LoVo (cell line): ENCODE results near the gene SMARCD2.
"Not testable (repeated sequence)": the region's sequence is repeated elsewhere in the genome, so short reads cannot be mapped to it uniquely, and the experiment has no call there.

Experiments
- DNase-seq: peaks from one replicate; pipeline ENCODE4 v3.0.0-alpha.2; 2016; ENCODE audit warnings: low spot score

The SMARCD2 gene

DNA sequence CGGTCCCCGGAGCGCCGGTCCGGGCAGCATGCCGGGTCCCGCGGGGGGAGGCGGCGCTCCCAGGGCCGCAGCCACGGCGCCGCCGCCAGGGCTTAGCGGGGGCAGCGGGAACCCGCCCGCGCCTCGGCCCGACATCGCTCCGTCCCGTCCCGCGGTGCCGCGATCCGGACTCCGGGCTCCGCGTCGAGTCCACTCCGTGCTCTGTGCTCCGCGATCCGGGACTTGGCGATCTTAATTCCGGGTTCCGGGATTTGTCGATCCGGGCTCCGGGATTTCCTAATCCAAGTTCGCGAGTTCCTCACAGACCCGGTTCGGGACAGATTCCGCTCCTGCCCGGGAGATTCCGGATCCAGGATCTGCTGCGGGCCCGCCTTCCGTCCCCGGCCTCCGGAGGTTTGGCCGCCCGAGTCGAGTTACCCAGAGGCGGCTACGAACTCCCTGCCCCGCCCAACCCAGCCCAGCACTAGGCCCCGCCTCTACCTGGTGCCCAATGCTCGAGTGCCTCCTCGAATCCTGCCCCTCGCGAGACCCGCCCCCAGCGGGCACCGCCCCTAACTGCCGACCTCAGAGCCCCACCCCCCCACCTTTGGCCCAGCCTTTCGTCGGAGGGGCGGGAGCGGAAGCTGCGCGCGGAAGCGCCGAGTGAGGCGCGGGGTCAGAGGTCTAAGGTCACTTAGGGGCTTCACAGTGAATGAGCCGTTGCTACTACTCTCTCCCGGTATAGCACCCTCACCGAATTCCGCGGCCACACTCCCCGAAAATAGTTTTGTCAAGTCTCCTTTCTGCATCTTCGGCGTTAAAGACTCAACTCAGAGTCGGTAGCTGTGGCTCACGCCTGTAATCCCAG, at the start of gene SMARCD2:
Gene SMARCD2 (minus strand): TSS at position 146 of the 847 bp plus-strand sequence. CDS start 11 bp downstream, at position 135.
- DNase-seq, result peak; percentile 97

DNA sequence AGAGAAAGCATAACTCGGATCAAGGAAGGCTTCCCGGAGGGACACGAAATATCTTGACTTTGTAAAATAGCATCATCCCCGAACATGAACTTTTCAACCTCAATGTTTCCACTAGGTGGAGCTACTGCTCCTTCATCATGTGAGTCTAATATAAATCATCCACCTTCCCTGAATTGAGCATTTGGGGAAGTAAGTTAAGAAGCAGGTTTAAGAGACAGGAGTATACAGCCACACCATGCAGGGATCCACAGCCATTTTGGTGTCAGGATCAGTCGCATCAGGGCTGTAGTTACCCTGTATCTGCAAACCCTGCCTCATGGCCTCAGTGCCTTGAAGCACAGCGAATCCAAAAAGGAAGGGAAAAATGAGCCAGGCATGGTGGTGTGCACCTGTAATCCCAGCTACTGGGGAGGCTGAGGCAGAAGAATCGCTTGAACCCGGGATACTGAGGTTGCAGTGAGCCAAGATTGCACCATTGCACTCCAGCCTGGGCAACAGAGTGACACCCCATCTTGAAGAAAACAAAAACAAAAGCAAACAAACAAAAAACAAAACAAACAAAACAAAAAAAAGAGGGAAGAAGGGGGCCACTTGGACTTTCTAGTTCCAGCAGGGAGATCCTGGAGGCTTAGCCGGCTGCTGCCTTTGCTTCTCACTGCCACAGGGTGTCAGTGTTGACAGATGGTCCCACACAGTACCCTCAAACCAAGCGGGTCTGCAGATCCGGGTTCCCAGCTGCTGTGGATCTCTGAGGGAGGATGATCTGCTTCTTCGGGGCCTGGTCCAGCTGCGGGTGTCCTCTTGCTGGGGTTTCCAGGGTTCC, 46.8 kb upstream of the SMARCD2 start:
- DNase-seq, result not testable (repeated sequence)

DNA sequence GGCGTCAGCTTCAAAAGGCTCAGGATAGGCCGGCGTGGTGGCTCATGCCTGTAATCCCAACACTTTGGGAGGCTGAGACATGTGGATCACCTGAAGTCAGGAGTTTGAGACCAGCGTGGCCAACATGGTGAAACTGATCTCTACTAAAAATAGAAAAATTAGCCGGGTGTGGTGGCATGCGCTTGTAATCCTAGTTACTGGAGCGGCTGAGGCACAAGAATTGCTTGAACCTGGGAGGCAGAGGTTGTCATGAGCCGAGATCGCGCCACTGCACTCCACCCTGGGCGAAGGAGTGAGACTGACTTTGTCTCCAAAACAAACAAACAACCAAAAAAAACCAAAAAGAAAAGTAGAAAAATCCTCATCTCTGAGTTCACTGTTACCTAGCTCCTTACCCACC, 42.6 kb upstream of the SMARCD2 start:
- DNase-seq, result not testable (repeated sequence)

DNA sequence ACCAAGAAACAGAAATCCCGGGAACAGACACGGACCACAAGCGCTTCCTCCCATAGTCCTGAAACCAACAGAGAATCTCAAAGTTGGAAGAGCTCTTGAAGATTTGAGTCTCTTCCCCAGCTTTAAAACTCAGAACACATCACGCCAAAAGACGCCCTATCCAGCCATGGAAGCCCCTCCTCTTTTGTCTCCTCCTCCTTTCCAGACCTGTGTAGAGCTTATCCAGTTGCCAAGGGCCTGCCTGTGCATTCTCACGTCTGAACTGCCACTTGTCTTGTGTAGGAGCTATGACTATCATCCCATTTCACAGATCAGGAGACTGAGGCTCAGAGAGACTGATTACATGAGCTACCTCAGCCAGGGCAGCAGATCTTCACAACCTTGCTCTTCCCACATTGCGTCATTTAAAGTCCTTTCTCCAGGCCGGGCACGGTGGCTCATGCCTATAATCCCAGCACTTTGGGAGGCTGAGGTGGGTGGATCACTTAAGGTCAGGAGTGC, 40.2 kb upstream of the SMARCD2 start:
- not testable (repeated sequence) for DNase-seq

DNA sequence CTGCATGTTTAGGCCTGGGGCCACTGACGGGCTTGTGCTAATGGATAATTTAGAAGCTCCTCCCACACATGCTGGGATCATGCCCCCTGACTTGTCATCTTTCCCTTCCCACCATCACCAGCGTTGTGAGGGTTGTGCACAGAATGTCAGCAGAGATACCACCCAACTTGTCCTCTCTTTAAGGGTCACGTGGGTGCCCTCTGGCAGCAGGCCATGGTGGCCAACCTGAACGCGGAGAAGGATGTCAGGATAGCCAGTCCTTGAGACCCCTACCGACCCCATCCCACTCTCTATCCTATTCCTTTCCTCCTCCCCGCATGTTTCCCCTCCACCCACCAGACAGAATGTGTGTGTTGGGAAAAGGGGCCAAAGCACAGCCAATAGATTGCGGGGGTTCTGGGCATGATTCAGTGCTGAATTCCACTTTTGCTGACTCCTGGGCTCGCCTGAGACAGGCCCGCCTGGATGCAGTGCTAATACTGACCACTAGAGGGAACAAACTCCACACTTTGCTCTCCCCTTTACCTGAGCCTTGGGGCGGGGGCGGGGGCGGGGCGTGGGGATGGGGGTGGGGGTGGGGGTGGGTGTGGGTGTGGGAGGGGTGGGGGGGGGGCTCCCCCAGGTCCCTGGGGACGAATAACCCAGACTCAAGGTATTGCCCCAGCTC, 39.6 kb upstream of the SMARCD2 start, which contains the start of gene GH2:
Gene GH2 (minus strand): TSS at position 10 of the 667 bp plus-strand sequence. CDS start 143 bp downstream, outside the sequence.
- DNase-seq, result peak; percentile 64

DNA sequence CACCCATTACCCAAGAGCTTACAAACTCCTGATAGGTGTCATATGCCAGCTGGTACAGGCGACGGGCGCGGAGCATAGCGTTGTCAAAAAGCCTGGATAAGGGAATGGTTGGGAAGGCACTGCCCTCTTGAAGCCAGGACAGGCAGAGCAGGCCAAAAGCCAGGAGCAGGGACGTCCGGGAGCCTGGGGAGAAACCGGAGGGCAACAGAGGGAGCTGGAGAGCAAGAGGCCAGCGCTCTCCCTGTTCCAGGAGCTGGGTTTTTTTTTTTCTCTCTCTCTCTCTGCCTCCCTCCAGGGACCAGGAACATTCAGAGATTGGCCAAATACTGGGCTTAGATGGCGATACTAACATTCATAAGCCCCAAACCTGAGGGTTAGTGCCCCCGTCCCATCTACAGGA, 38.9 kb upstream of the SMARCD2 start:
- DNase-seq, result not testable (repeated sequence)

DNA sequence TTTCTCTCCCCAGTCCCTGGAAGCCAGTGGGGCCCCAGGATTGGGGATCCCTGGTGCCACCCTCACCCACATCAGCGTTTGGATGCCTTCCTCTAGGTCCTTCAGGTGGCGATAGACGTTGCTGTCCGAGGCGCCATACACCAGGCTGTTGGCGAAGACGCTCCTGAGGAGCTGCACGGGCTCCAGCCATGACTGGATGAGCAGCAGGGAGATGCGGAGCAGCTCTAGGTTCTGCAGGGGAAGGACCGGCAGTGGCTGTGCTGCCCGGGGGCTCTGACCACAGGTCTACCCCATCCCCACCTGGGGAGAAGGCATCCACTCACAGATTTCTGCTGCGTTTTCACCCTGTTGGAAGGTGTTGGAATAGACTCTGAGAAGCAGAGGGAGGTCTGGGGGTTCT, 38.2 kb upstream of the SMARCD2 start:
- no peak for DNase-seq

DNA sequence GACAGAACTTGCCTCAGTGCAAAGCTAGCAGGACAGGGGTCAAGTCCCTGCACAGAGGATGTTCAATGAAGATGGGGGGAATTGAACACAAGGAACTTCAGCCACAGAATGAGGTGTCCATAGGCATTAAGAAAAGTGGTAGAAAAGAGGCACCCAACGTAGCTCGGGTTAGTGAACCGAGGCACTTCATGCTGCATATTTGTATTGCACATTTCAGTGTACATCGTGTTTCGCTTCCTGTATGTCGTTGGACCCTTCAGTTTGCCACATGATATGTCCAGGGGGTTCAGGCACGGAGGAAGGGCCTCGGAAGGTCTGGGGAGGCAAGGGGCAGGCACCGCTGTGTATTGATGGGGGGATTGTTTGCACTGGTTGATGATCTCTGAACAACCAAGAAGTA, 35.9 kb upstream of the SMARCD2 start:
- not testable (repeated sequence) for DNase-seq

DNA sequence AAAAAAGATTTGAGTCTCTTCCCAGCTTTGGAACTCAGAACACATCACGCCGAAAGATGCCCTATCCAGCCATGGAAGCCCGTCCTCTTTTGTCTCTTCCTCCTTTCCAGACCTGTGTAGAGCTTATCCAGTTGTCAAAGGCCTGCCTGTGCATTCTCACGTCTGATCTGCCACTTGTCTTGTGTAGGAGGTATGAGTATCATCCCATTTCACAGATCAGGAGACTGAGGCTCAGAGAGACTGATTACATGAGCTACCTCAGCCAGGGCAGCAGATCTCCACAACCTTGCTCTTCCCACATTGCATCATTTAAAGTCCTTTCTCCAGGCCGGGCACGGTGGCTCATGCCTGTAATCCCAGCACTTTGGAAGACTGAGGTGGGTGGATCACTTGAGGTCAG, 32.2 kb upstream of the SMARCD2 start:
- DNase-seq, result not testable (repeated sequence)

DNA sequence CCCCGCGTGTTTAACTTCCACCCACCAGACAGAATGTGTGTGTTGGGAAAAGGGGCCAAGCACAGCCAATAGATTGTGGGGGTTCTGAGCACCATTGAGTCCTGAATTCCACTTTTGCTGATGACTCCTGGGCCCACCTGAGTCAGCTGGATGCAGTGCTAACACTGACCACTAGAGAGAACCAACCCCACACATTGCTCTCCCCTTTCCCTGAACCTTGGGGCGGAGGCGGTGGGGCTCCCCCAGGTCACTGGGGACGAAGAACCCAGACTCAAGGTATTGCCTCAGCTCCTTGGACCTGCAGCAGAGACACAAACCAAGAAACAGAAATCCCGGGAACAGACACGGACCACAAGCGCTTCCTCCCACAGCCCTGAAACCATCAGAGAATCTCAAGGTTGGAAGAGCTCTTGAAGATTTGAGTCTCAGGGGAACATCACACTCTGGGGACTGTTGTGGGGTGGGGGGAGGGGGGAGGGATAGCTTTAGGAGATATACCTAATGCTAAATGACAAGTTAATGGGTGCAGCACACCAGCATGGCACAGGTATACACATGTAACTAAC, 31.7 kb upstream of the SMARCD2 start:
- DNase-seq, result not testable (repeated sequence)

DNA sequence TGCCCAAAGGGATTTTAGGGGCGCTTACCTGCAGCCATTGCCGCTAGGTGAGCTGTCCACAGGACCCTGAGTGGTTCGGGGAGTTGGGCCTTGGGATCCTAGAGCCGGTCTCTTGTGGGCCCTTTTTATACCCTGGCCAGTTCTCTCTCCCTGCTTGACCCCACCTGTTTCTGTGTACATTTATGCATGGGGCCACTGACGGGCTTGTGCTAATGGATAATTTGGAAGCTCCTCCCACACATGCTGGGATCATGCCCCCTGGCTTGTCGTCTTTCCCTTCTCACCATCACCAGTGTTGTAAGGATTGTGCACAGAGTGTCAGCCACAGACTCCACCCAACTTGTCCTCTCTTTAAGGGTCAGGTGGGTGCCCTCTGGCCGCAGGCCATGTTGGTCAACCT, 31.1 kb upstream of the SMARCD2 start, which contains the start of gene CSH2:
Gene CSH2 (minus strand): TSS at position 101 of the 400 bp plus-strand sequence. CDS start 63 bp downstream, at position 38.
- not testable (repeated sequence) for DNase-seq

DNA sequence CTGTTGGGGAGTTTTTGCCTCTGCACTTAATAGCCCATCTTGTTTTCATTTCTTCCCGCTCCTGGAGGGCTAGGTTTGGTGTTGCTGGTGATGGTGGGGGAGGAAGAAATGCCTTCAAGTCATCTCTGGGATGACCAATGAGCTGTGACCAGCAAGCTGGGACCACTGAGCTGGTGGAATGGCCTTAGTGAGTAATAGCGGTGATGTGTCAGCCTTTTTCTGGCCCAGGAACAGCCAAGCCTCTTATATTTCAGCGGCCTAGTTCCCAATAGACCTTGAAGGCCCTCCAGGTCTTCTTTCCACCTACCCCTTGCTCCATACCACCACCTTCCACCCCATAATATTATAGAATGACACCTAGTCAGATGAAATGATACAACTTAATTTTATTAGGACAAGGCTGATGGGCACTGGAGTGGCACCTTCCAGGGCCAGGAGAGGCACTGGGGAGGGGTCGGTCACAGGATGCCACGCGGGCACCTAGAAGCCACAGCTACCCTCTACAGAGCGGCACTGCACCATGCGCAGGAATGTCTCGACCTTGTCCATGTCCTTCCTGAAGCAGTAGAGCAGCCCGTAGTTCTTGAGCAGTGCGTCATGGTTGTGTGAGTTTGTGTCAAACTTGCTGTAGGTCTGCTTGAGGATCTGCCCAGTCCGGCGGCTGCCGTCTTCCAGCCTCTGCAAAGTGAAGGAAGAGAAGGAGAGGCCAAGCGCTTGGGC, 29.3 kb upstream of the SMARCD2 start:
- DNase-seq, result not testable (repeated sequence)

DNA sequence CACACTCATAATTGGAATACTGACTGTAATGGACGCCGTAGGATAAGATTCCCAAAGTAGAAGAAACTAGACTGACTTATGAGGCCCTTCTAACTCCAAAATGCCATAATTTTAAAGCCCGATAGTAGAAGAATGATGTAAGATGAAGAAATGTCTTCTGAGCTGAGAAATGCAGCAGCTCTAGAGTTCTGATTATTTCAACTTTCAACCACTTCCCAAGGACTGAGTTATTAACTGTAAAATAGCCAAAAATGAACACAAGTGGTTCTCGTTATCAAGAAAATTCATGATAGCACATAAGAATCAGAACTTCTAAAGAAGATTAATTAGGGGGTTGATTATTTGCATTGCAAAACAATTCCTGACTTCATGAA, 27.8 kb upstream of the SMARCD2 start:
- not testable (repeated sequence) for DNase-seq

DNA sequence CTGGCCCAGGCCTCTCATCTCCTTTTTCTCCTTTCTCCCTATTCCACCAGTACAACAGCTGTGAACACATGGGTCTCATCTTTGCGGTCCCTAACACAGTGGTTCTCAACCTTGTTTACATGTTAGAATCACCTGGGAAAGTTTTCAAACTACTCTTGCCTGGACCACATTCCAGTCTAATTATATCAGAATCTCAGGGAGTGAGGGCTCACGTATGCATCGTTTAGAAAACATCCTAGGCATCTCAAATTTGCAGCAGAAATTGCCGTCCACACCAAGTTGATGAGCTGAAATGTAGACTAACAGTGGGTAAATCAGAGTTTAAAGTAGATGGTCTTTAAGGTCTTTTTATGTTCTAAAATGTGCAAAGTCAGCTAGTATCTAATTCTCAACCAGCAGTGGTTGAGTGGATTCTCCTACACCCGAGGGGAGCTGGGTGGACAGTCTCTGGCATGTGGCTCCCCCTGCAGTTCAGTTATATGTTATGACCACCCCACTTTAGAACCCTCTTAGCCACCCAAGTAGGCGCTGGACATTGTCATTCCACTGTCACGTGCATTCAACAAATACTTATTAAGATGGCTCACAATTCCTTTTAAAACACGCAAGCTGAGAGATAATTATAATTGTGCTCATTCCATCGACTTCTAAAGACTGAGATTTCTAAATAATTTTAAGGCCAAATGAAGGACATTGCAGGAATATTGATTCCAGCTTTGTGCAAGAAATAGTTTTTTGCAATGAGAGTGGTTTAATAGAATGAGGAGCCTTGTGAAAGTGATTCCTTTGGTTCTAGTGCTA, 27.2 kb upstream of the SMARCD2 start:
- DNase-seq, result not testable (repeated sequence)

DNA sequence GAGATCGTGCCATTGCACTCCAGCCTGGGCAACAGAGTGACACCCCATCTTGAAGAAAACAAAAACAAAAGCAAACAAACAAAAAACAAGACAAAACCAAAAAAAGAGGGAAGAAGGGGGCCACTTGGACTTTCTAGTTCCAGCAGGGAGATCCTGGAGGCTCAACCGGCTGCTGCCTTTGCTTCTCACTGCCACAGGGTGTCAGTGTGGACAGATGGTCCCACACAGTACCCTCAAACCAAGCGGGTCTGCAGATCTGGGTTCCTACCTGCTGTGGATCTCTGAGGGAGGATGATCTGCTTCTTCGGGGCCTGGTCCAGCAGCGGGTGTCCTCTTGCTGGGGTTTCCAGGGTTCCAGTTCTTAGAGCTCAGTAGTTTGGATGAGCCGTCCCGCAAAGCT, 24.1 kb upstream of the SMARCD2 start:
- DNase-seq, result not testable (repeated sequence)

DNA sequence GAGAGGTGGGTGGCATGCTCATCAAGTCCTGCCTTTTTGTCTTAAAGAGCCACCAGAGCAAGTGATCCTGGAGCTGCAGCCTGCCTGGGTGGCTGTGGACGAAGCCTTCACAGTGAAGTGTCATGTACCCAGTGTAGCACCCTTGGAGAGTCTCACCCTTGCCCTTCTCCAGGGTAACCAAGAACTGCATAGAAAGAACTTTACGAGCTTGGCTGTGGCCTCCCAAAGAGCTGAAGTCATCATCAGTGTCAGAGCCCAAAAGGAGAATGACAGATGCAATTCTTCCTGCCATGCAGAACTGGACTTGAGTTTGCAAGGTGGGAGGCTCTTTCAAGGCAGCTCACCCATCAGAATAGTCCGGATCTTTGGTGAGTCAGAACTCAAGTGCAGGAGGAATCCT, 16.8 kb upstream of the SMARCD2 start:
- DNase-seq, result no peak

DNA sequence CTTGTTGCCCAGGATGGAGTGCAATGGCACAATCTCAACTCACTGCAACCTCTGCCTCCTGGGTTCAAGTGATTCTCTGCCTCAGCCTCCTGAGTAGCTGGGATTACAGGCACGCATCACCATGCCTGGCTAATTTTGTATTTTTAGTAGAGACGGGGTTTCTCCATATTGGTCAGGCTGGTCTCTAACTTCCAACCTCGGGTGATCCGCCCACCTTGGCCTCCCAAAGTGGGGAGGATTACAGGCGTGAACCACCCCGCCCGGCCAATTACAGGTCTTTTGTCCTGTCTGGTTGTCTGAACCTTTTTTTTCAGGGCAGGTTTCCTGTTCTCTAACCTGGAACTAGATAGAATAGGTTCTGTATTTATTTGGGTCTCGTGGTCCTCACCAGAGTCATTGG, 13.9 kb upstream of the SMARCD2 start:
- not testable (repeated sequence) for DNase-seq

DNA sequence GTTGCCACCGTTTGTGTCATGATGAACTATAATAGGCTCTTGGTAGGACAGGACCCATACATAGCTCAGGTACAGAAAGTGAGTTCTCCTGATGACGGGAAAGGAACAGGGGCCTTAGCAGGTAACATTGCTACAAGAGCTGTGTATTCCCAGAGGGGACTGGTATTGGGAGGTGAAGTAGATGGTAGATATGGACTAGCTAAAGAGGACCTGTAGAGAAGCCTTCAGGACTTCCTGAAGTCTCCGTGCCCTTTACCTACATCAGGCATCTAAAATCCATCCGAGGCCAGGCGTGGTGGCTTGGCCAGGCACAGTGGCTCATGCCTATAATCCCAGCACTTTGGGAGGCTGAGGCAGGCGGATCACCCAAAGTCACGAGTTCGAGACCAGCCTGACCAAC, 12.7 kb upstream of the SMARCD2 start:
- no peak for DNase-seq

DNA sequence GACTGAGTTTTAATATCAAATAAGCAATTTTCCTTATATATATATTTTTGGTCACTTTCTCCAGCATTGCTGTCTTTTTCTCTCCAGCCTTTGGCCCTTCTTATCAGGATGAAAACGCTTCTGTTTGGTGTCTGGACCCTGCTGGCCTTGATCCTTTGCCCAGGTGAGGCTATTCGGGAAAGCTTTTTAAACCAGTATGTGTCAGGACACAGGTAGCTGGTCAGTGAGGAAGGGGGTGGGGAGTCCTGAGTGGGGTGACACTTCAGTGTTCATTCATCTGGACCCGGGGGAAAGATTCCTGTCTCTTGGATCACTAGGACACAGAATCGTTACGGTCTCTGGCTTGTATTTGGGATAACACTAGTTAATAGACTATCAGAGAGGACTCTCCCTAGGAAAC, 12.2 kb upstream of the SMARCD2 start:
- DNase-seq, result no peak

DNA sequence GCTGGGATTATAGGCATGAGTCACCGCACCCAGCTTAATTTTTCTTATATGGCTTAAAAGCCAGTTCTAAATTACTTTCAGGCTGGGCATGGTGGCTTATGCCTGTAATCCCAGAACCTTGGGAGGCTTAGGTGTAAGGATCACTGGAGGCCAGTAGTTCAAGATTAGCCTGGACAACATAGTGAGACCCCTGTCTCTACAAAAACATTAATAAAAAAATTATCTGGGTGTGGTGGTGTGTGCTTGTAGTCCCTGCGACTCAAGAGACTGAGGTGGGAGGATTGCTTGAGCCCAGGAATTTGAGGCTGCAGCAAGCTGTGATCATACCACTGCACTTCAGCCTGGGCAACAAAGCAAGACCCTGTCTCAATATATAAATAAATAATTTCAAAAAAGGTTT, 10.8 kb upstream of the SMARCD2 start:
- DNase-seq, result no peak
